ENCODE measurements around the gene SPECC1L. TPM values are rescaled to one million over a fixed set of nuclear protein-coding genes. Genes with fewer than 3 reads are reported as not detected.

SPECC1L gene
- total RNA-seq, 1 donor from 2014 or later, result 29.9 TPM

- Histone ChIP-seq H3K27me3 (ENCODE audit: control insufficient read depth, insufficient read depth, low read length) (no peaks in the 10 kb centered on the region), H3K36me3 (ENCODE audit: control insufficient read depth, insufficient read depth, low read length) (no peaks in the 10 kb centered on the region)
- TF ChIP-seq CTCF (IDR thresholded peaks at IDR 0.05; ENCODE audit: insufficient read depth, low read length, poor library complexity, severe bottlenecking), result no peak
These were observed 71.0 kb downstream of the SPECC1L start for GRCh38 chr22:24341627-24342026.

GRCh38 chr22:24350627-24351026, 80.0 kb downstream of the SPECC1L start:
- no peak overlapping the region for H3K4me3 ChIP-seq (ENCODE audit: low read depth, low read length)
- no peak for DNase-seq (ENCODE audit: low read depth)
- no peaks in the 10 kb centered on the region for H3K27me3 ChIP-seq (ENCODE audit: control insufficient read depth, insufficient read depth, low read length)
- H3K36me3 ChIP-seq (ENCODE audit: control insufficient read depth, insufficient read depth, low read length), result peaks cover 3% of the 10 kb centered on the region
- no peak for TF ChIP-seq CTCF (IDR thresholded peaks at IDR 0.05; ENCODE audit: insufficient read depth, low read length, poor library complexity, severe bottlenecking)

More at GRCh38 chr22:24341627-24342026, 71.0 kb downstream of the SPECC1L start:
- no peak overlapping the region for H3K4me3 ChIP-seq (ENCODE audit: low read depth, low read length)
- no peak for DNase-seq (ENCODE audit: low read depth)

- Histone ChIP-seq H3K36me3 (ENCODE audit: control insufficient read depth, insufficient read depth, low read length) (peaks cover 3% of the 10 kb centered on the region), H3K27me3 (ENCODE audit: control insufficient read depth, insufficient read depth, low read length) (no peaks in the 10 kb centered on the region), H3K4me3 (ENCODE audit: low read depth, low read length) (no peak overlapping the region)
- no peak for TF ChIP-seq CTCF (IDR thresholded peaks at IDR 0.05; ENCODE audit: insufficient read depth, low read length, poor library complexity, severe bottlenecking)
- DNase-seq (ENCODE audit: low read depth), result no peak
These were observed 82.5 kb downstream of the SPECC1L start for GRCh38 chr22:24353121-24353520.

- no peak for TF ChIP-seq CTCF (IDR thresholded peaks at IDR 0.05; ENCODE audit: insufficient read depth, low read length, poor library complexity, severe bottlenecking)
- Histone ChIP-seq H3K36me3 (ENCODE audit: control insufficient read depth, insufficient read depth, low read length) (peaks cover 2% of the 10 kb centered on the region), H3K4me3 (ENCODE audit: low read depth, low read length) (no peak overlapping the region), H3K27me3 (ENCODE audit: control insufficient read depth, insufficient read depth, low read length) (no peaks in the 10 kb centered on the region)
- no peak for DNase-seq (ENCODE audit: low read depth)
These were observed 84.9 kb downstream of the SPECC1L start for GRCh38 chr22:24355574-24355973.

- Histone ChIP-seq H3K4me3 (ENCODE audit: low read depth, low read length) (no peak overlapping the region), H3K36me3 (ENCODE audit: control insufficient read depth, insufficient read depth, low read length) (no peaks in the 10 kb centered on the region), H3K27me3 (ENCODE audit: control insufficient read depth, insufficient read depth, low read length) (no peaks in the 10 kb centered on the region)
- DNase-seq (ENCODE audit: low read depth), result no peak
- no peak for TF ChIP-seq CTCF (IDR thresholded peaks at IDR 0.05; ENCODE audit: insufficient read depth, low read length, poor library complexity, severe bottlenecking)
These were observed 86.9 kb downstream of the SPECC1L start for GRCh38 chr22:24357547-24357946.

- TF ChIP-seq CTCF (IDR thresholded peaks at IDR 0.05; ENCODE audit: insufficient read depth, low read length, poor library complexity, severe bottlenecking), result no peak
- no peaks in the 10 kb centered on the region for H3K36me3 ChIP-seq (ENCODE audit: control insufficient read depth, insufficient read depth, low read length)
- no peak overlapping the region for H3K4me3 ChIP-seq (ENCODE audit: low read depth, low read length)
- no peaks in the 10 kb centered on the region for H3K27me3 ChIP-seq (ENCODE audit: control insufficient read depth, insufficient read depth, low read length)
- DNase-seq (ENCODE audit: low read depth), result no peak
These were observed 87.6 kb downstream of the SPECC1L start for GRCh38 chr22:24358105-24358836.
